Measurements from ENCODE around the gene SLC44A5.

SLC44A5 gene

GRCh38 chr1:75341537-75341936 lies 269.4 kb downstream of the SLC44A5 start:
- in situ Hi-C loops (cut with HindIII; ENCODE audit: low sequenced_read_pairs): no loop called here
- H3K4me3 ChIP-seq (ENCODE audit: low read depth, low read length): no peak overlapping the region
- TF ChIP-seq, protein P1, sequence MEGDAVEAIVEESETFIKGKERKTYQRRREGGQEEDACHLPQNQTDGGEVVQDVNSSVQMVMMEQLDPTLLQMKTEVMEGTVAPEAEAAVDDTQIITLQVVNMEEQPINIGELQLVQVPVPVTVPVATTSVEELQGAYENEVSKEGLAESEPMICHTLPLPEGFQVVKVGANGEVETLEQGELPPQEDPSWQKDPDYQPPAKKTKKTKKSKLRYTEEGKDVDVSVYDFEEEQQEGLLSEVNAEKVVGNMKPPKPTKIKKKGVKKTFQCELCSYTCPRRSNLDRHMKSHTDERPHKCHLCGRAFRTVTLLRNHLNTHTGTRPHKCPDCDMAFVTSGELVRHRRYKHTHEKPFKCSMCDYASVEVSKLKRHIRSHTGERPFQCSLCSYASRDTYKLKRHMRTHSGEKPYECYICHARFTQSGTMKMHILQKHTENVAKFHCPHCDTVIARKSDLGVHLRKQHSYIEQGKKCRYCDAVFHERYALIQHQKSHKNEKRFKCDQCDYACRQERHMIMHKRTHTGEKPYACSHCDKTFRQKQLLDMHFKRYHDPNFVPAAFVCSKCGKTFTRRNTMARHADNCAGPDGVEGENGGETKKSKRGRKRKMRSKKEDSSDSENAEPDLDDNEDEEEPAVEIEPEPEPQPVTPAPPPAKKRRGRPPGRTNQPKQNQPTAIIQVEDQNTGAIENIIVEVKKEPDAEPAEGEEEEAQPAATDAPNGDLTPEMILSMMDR (IDR thresholded peaks at IDR 0.05; ENCODE audit: low read depth, low read length): no peak

DNA sequence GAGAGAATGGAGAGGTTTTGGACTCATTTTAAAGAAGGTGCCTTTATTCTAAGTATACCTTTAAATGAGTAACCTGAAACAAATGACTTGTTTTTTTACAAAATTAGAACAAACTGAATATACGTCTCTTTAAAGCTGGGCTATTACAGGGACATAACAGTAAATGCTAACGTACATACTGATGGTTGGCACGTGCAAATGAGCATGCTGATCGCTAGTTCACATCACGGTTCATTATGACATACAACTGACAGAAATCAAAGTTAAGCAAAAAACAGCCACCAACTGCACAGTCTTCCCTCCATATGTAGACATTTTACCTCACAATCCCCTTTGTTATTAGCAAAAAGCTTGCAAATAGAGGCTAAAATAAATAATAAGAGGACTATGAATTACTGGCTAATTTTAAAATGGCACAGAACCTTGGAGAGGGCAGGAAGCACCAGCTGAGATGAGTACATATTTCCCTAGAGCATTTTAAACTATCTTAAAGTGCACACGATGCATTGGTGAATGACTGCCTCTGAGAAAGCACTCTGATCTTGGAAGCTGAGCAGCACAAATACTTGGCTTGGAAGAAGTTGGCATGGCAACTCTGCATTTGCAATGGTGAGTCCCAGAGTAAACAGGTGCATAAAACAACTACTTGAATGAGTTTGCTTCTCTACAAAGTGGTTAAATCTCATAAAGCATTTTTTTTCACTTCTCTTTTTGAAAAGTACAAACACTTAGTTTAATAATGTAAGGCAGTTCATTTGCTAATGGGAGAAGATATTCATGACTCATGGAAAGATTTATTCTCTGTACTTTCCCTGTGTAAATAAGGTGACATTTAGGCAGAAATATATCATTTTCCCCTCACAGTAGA lies 272.1 kb downstream of the SLC44A5 start:
- in situ Hi-C loops (cut with HindIII; ENCODE audit: low sequenced_read_pairs): no loop called here
- TF ChIP-seq, protein P1 (IDR thresholded peaks at IDR 0.05; ENCODE audit: low read depth, low read length): no peak
- no peak overlapping the region for H3K4me3 ChIP-seq (ENCODE audit: low read depth, low read length)
- peak; percentile 15 for DNase-seq (ENCODE audit: low read depth, low spot score)

More at GRCh38 chr1:75341537-75341936, 269.4 kb downstream of the SLC44A5 start:
- no peak for DNase-seq (ENCODE audit: low read depth, low spot score)

GRCh38 chr1:75334876-75335389 lies 276.0 kb downstream of the SLC44A5 start:
- no peak overlapping the region for H3K4me3 ChIP-seq (ENCODE audit: low read depth, low read length)
- DNase-seq (ENCODE audit: low read depth, low spot score): no peak
- in situ Hi-C loops (cut with HindIII; ENCODE audit: low sequenced_read_pairs): no loop called here
- TF ChIP-seq, protein P1 (IDR thresholded peaks at IDR 0.05; ENCODE audit: low read depth, low read length): no peak

- H3K4me3 ChIP-seq (ENCODE audit: low read depth, low read length): no peak overlapping the region
- TF ChIP-seq, protein P1 (IDR thresholded peaks at IDR 0.05; ENCODE audit: low read depth, low read length): no peak
- in situ Hi-C loops (cut with HindIII; ENCODE audit: low sequenced_read_pairs): no loop called here
- peak; percentile 18 for DNase-seq (ENCODE audit: low read depth, low spot score)
Observed at GRCh38 chr1:75330624-75331023, 280.3 kb downstream of the SLC44A5 start.

GRCh38 chr1:75328691-75329090 lies 282.2 kb downstream of the SLC44A5 start:
- DNase-seq (ENCODE audit: low read depth, low spot score): no peak
- in situ Hi-C loops (cut with HindIII; ENCODE audit: low sequenced_read_pairs): no loop called here
- H3K4me3 ChIP-seq (ENCODE audit: low read depth, low read length): no peak overlapping the region
- TF ChIP-seq, protein P1 (IDR thresholded peaks at IDR 0.05; ENCODE audit: low read depth, low read length): no peak

DNA sequence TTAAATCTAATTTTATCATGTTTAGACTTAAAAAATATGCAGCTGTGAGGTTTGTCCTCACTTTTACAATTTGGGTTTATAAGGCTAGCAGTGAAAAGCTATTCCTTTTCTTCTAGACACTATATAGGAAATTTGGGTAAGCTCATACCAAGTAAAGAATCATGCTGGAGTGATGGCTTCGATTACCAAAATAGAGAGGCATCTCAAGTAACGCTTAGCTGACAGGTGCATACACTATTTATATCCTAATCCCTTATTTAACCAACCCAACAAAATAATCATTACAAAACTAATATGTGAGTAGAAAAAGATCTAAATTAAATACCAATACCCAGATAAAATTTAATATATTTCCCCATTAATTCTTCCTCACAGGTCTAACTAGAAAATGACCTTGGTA lies 283.5 kb downstream of the SLC44A5 start:
- in situ Hi-C loops (cut with HindIII; ENCODE audit: low sequenced_read_pairs): no loop called here
- no peak for DNase-seq (ENCODE audit: low read depth, low spot score)
- no peak overlapping the region for H3K4me3 ChIP-seq (ENCODE audit: low read depth, low read length)
- TF ChIP-seq, protein P1 (IDR thresholded peaks at IDR 0.05; ENCODE audit: low read depth, low read length): no peak

Data from astrocyte of the spinal cord (primary cell).